Caki2 (cell line): ENCODE measurements around the gene EPDR1. TPM values are rescaled to one million over a fixed set of nuclear protein-coding genes. Genes with fewer than 3 reads are reported as not detected.

Source experiments
- DNase-seq: peaks from one replicate; pipeline ENCODE4 v3.0.0-alpha.2; 2015; ENCODE audit warnings: low read depth
- in situ Hi-C: cut with HindIII; loops from 2 replicates; pipeline ENCODE4 v1.10.0; 2016; ENCODE audit warnings: low sequenced_read_pairs, low pct_unique_long_range_greater_than_20kb, mixed read lengths
- total RNA-seq: library from RNA; depleted of rRNA; stranded (reverse); fragments of >200 nt; shearing (Covaris generic); gene quantifications from 2 replicates; pipeline ENCODE4 v1.2.3, GENCODE V29; 2014; ENCODE audit warnings: low replicate concordance; rRNA removed

EPDR1 gene
- 250 and 305 TPM in 2 replicates for total RNA-seq

- in situ Hi-C loops, result loop anchor here (25.0 kb wide), 1 partner anchor 392 kb away; no protein-coding TSS in a partner anchor
- DNase-seq, result peak; percentile 85
These were observed at the start of gene EPDR1 for GRCh38 chr7:37920305-37920848. Gene EPDR1, plus strand, starts transcription at chr7:37920640. Its CDS starts 300 bp downstream, at chr7:37920940.

DNA sequence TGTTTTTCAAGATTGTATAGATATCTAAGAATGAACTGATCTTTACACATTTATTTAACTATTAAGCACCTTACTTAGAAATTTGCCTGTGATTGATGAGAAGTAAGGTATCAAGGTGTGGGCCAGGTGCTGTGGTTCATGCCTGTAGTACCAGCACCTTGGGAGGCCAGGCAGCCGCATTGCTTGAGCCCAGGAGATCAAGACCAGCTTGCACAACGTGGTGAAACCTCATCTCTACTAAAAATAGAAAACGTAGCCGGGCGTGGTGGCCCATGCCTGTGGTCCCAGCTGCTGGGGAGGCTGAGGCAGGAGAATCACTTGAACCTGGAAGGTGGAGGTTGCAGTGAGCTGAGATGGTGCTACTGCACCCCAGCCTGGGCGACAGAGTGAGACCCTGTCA lies 38.4 kb upstream of the EPDR1 start:
- DNase-seq, result no peak
- in situ Hi-C loops, result no loop called here

GRCh38 chr7:37893359-37893758 lies 27.1 kb upstream of the EPDR1 start:
- in situ Hi-C loops, result no loop called here
- DNase-seq, result peak; percentile 22

- in situ Hi-C loops, result no loop called here
These were observed 25.8 kb upstream of the EPDR1 start for GRCh38 chr7:37894671-37895070.

DNA sequence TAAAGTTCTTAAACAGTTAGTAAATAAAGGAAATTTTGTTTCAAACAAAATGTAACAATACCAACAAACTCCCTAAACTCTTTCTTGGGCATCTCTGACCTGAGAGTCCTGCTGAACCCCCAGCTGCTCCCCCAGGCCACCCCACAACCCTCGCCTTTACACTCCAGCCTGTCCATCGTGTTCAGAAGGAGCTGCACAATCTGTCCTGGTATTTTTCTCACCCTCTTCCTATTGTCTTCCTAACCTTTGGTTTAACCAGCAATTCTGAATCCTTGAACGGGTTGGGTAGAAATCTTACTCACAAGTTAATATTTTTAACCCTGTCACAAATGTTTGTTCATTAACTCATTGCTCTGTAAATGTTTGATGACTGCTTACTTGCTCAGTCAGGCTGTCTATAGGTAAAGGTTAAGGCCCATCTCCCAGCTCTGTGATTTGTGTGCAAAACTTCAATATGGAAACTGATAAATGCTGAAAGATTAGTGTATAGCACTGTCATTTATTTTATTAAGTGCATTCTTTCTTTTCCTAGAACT lies 20.7 kb upstream of the EPDR1 start:
- in situ Hi-C loops, result loop anchor here (25.0 kb wide), 1 partner anchor 413 kb away; no protein-coding TSS in a partner anchor
- DNase-seq, result peak; percentile 85

More at GRCh38 chr7:37894671-37895070, 25.8 kb upstream of the EPDR1 start:
- no peak for DNase-seq

DNA sequence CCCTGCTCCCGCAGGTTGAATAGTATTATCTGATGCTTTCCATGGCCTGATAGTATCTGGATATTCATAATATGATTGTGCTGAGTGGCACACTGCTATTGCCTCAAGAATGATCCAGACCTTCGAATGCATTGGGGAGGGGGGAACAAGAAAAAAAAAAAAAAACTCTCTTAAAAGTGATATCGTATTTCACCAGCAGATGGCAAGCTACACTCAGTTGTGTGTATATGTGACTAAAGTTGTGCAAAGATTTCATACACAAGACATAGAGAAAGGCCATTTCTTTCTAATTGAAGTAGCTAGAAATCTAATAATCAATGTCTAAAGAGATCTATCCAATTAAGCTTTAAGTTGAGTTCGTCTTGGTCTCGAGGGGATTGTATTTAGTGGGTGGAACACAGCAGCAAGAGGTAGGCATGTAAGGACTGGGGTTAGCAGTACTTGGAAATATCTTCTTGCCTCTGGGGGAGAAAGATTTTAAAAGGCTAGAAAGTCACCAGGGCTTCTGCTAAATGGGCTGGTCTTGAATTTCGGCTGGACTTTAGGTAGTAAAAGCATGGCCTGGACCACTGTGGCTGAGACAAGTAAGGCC lies 19.1 kb upstream of the EPDR1 start:
- in situ Hi-C loops, result loop anchor here (25.0 kb wide), 1 partner anchor 411 kb away; no protein-coding TSS in a partner anchor
- peak; percentile 81 for DNase-seq

- DNase-seq, result peak; percentile 82
- in situ Hi-C loops, result loop anchor here (25.0 kb wide), 1 partner anchor 410 kb away; no protein-coding TSS in a partner anchor
These were observed 18.4 kb upstream of the EPDR1 start for GRCh38 chr7:37901890-37902524.

DNA sequence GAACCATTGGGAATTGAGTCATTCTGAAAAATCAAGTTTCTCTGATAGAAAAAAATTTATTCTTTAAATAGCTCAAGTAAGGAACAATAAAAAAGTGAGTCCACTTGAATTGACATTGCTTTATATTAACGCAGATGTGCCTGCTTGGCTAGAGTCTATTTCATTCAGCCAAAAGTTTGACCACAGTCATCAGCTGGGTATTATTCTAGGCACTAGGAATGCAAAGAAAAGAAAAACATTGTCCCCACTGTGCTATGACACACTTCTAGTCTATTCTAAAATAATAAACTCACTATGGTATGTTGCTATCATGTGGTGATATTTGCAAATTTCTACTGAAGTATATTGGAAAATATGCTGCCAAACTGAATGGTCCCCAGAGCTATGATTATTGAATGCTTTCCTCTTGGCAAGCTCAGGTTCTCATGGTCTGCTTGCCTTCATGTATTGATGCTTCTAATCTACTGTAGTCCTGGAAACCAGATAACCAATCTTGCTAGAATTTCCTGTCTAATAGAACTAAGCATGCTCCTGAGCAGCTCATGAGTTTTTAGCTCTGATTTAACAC lies 12.1 kb upstream of the EPDR1 start:
- in situ Hi-C loops, result loop anchor here (25.0 kb wide), 1 partner anchor 404 kb away; no protein-coding TSS in a partner anchor
- peak; percentile 57 for DNase-seq

DNA sequence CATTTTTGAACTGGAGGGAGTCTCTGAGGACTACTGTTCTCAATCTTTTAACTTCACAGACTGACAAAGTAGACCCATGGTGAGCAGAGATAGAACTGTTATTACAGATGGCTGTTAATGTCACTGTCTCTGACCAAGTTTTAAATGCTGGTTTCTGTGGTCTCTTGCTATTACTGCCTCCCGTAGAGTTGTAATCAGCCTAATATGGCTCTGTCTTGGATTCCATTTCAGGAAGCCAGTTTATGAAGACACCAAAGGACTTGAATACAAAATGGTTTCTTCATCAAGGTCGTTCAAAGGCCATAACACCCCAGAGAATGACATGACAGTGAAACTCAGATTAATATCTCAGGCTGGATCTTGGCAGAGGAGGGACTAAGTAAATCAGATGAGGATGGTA lies 7.7 kb upstream of the EPDR1 start:
- DNase-seq, result no peak
- in situ Hi-C loops, result loop anchor here (25.0 kb wide), 1 partner anchor 400 kb away; no protein-coding TSS in a partner anchor

DNA sequence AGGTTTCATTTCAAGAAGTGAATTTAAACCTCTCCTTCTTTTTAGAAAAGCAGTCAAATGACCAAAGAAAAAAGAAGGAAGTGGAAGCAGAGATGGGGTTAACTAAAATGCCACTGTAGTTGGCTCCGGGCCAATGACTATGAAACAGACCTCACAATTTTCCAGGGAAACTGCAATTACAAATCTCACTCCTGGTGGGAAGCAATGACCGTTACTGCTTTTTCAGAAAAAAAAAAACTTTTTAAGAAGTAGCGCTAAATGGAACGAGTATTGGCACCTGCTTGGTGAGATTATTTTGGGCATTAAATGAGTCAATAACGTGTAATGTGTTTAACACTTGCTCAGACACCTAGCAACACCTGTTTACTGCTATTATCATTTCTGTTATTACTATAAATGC lies 5.0 kb upstream of the EPDR1 start:
- in situ Hi-C loops, result loop anchor here (25.0 kb wide), 1 partner anchor 397 kb away; no protein-coding TSS in a partner anchor
- peak; percentile 37 for DNase-seq

GRCh38 chr7:37916017-37916672 lies 4.3 kb upstream of the EPDR1 start:
- no peak for DNase-seq
- in situ Hi-C loops, result loop anchor here (25.0 kb wide), 1 partner anchor 396 kb away; no protein-coding TSS in a partner anchor

DNA sequence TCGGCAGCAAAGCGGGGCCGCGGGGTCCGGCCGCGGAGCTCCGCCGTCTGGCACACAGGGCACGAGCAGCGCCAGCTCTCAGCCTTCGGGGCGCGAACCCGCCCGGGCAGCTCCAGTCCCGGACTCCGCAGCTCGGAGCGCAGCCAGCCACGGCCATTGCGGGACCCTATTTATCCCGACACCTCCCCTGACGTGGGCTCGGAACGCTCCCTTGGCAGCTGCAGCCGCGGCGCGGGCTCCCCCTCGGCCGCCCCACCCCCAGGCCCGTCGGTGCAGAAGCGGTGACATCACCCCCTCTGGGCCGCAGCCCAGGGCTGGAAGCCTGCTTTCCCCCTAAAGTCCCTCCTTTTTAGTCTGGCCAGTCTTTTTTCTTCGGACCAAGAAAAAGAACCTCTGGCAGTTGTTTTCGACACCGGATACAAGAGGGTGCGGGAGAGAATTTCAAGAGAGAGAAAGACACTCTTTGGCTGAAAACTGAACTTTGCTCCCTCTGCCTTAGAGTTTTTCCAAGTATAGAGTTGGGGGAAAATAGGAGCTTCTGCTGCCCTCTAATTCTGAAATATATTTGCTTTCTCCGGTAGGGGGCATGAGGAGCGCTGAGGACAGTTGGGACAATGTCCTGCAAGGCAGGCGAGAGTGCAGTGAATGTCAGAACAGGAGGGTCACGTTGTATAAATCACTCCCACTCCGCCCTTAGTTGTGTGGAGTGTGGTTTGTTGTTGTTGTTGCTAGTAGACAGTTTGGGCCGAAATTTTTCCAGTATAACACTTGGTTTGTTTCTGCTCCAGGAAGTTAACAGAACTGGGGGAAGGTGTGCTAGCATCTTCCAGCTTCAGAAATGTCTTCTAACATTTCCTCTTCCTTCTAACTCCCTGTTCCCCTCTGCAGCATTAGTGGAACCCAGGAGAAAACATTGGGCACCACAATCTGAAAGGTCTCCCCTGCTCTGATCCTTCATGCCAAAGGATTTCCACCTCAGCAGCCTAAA lies 3.5 kb upstream of the EPDR1 start, which contains the start of gene SFRP4:
SFRP4 (minus strand) TSS at position 145 of the 988 bp plus-strand sequence. CDS start 280 bp downstream, outside the sequence.
- in situ Hi-C loops, result loop anchor here (25.0 kb wide), 1 partner anchor 395 kb away; no protein-coding TSS in a partner anchor
- peak; percentile 87 for DNase-seq

- DNase-seq, result no peak
- in situ Hi-C loops, result loop anchor here (25.0 kb wide), 1 partner anchor 394 kb away; no protein-coding TSS in a partner anchor
These were observed 1.9 kb upstream of the EPDR1 start for GRCh38 chr7:37918526-37918925.

- DNase-seq, result peak; percentile 82
- in situ Hi-C loops, result loop anchor here (25.0 kb wide), 1 partner anchor 391 kb away; no protein-coding TSS in a partner anchor
These were observed 687 bp downstream of the EPDR1 start for GRCh38 chr7:37920849-37921805.

DNA sequence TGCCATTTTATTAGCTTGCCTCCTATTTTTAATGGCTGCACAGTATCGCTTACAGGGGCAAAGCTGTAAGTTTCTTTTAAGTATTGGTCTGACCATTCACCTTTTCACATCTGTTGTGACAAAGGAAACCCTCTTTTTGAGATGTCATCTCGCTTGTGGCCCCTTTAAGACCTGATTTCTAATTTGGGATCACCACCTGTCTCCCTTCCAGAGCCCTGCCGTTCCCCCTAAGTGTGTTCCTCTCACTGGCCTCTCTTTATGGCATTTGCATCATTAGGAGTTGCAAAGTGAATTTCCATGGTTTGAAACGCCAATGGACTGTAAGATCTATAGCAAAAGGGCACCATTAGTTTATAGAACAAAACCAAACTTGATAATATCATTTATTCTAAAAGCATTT lies 1.4 kb downstream of the EPDR1 start:
- in situ Hi-C loops, result loop anchor here (25.0 kb wide), 1 partner anchor 390 kb away; no protein-coding TSS in a partner anchor

More for the DNA sequence above, 1.4 kb downstream of the EPDR1 start:
- DNase-seq, result no peak
